HepG2 (cell line): ENCODE results near the gene DNAJC18. TPM values are rescaled to one million over a fixed set of nuclear protein-coding genes. Genes with fewer than 3 reads are reported as not detected.

Experiments
- ATAC-seq: fragments of 200-7000 bp; cut with Tn5 transposase; 3 replicates; pipeline ENCODE4 v1.9.1; 2020; ENCODE audit warnings: mild to moderate bottlenecking, moderate library complexity
- BruUV-seq: library from RNA; stranded (reverse); fragments of 400-500 nt; replicated peaks from 2 replicates; lab custom pipeline; 2021; lab: Mats Ljungman, UMichigan
- CTCF ChIA-PET: fragments of 300-600 bp; formaldehyde crosslinking; extraction: SDS; loops from one replicate; lab custom pipeline; 2021; ENCODE audit warnings: low total read pairs, inconsistent platforms, low intra/inter-chr PET ratio; lab: Yijun Ruan, JAX
- POLR2A ChIA-PET: fragments of 350-600 bp; sonication (Branson Sonifier 250); formaldehyde crosslinking; loops from one replicate; lab custom pipeline; 2020; ENCODE audit warnings: antibody characterized with exemption, inconsistent platforms; lab: Yijun Ruan, JAX
- DNase-seq: peaks from one replicate; pipeline ENCODE4 v3.0.0-alpha.2; 2015; ENCODE audit warnings: low spot score
- FAIRE-seq: peaks from 3 replicates; lab custom pipeline; 2011; peaks lifted over from hg19 to GRCh38; lab: Jason Lieb, UNC
- H2AFZ ChIP-seq: one replicate; pipeline ENCODE4 v1.6.1; 2011; ENCODE audit warnings: low read length, inconsistent platforms
- H3K27ac ChIP-seq: fragments of 300-600 bp; 3 replicates; pipeline ENCODE4 v1.8.0; 2011; ENCODE audit warnings: mixed run types, mild to moderate bottlenecking, mixed read lengths, low read length, inconsistent platforms; ENCODE audit not compliant: insufficient read depth; ENCODE audit errors: extremely low read length
- H3K27me3 ChIP-seq, 2 experiments: fragments of 200-600 bp in 1 of 2; 2 replicates in 1 of 2; 3 replicates in 1 of 2; pipeline versions ENCODE4 v1.6.0 to v1.8.0; 2011; ENCODE audit warnings: low read length in 2 of 2, mild to moderate bottlenecking in 2 of 2, moderate library complexity in 2 of 2, inconsistent platforms in 1 of 2; ENCODE audit not compliant: insufficient read depth in 2 of 2, control insufficient read depth in 1 of 2
- H3K36me3 ChIP-seq, 2 experiments: fragments of 200-600 bp in 1 of 2; replicated peaks in 1 of 2; 2 replicates in 1 of 2; 3 replicates in 1 of 2; pipeline versions ENCODE4 v1.5.1 to v1.8.0; 2011; ENCODE audit warnings: low read length in 2 of 2, inconsistent platforms in 1 of 2; ENCODE audit not compliant: insufficient read depth in 2 of 2, control insufficient read depth in 1 of 2
- H3K4me1 ChIP-seq: 2 replicates; pipeline ENCODE4 v1.5.1; 2012; ENCODE audit warnings: low read length, inconsistent platforms; ENCODE audit not compliant: insufficient read depth
- H3K4me2 ChIP-seq: 2 replicates; pipeline ENCODE4 v1.6.0; 2011; ENCODE audit warnings: low read depth, low read length, inconsistent platforms
- H3K4me3 ChIP-seq, 3 experiments: fragments of 200-600 bp in 1 of 3; sonication (generic), shearing (Covaris generic) in 1 of 3; replicated peaks in 1 of 3; 2 replicates each; pipeline ENCODE4 v1.5.1; 2011 to 2016; ENCODE audit warnings: low read length in 3 of 3, inconsistent platforms in 2 of 3, low read depth in 2 of 3, mild to moderate bottlenecking in 2 of 3, control low read depth in 1 of 3, mixed read lengths in 1 of 3; ENCODE audit not compliant: insufficient read depth in 1 of 3
- H3K79me2 ChIP-seq: one replicate; pipeline ENCODE4 v1.6.1; 2011; ENCODE audit warnings: low read length, inconsistent platforms; ENCODE audit not compliant: insufficient read depth
- H3K9ac ChIP-seq: 2 replicates; pipeline ENCODE4 v1.6.0; 2011; ENCODE audit warnings: mild to moderate bottlenecking, low read depth, low read length, inconsistent platforms; ENCODE audit not compliant: insufficient read depth
- H3K9me3 ChIP-seq: 2 replicates; pipeline ENCODE4 v1.5.1; 2012; ENCODE audit warnings: mild to moderate bottlenecking, low read length
- H4K20me1 ChIP-seq: 2 replicates; pipeline ENCODE4 v1.6.0; 2011; ENCODE audit warnings: inconsistent platforms, mild to moderate bottlenecking, low read length, moderate library complexity; ENCODE audit not compliant: insufficient read depth
- GRHL1 ChIP-seq: sonication (generic); formaldehyde crosslinking; conservative IDR thresholded peaks from 2 replicates; pipeline ENCODE4 v1.8.0; 2022; ENCODE audit warnings: missing genetic modification reagents
- HOXA7 ChIP-seq: sonication (generic); formaldehyde crosslinking; IDR thresholded peaks from 2 replicates; pipeline ENCODE4 v1.8.1; 2022; ENCODE audit warnings: mild to moderate bottlenecking, missing genetic modification reagents, moderate library complexity
- PHF20 ChIP-seq: sonication (generic); formaldehyde crosslinking; IDR thresholded peaks from 2 replicates; pipeline ENCODE4 v1.5.0; 2020; ENCODE audit warnings: mild to moderate bottlenecking, missing genetic modification reagents
- RBAK ChIP-seq: sonication (generic); formaldehyde crosslinking; IDR thresholded peaks from 2 replicates; pipeline ENCODE4 v1.5.1; 2020; ENCODE audit warnings: mild to moderate bottlenecking, missing genetic modification reagents
- TBX3 ChIP-seq: fragments of 450-650 bp; IDR thresholded peaks from 2 replicates; pipeline ENCODE4 v1.6.1; 2017; ENCODE audit warnings: antibody characterized with exemption, mild to moderate bottlenecking, inconsistent platforms, borderline replicate concordance
- ZNF160 ChIP-seq: sonication (generic); formaldehyde crosslinking; IDR thresholded peaks from 2 replicates; pipeline ENCODE4 v1.8.0; 2022; ENCODE audit warnings: mild to moderate bottlenecking, inconsistent platforms, missing genetic modification reagents
- ZNF180 ChIP-seq: sonication (generic); formaldehyde crosslinking; IDR thresholded peaks from 2 replicates; pipeline ENCODE4 v1.4.0; 2020; ENCODE audit warnings: low read depth, missing genetic modification reagents, borderline replicate concordance
- WGBS: methylation state at CpG from one replicate; pipeline ENCODE4 v1.1.6; 2017; ENCODE audit warnings: low lambda C conversion rate; 5-methylcytosine and 5-hydroxymethylcytosine counted together
- in situ Hi-C: cut with HindIII; loops from 2 replicates; pipeline ENCODE4 v1.10.0; 2017; ENCODE audit warnings: low pct_unique_long_range_greater_than_20kb; ENCODE audit not compliant: extremely low pct_ligation_motif_present
- intact Hi-C: fragments of 100-400 bp; cut with micrococcal nuclease; formaldehyde crosslinking; loops from one replicate; pipeline ENCODE4 v1.10.0; 2022; ENCODE audit not compliant: unreplicated experiment
- polyA plus RNA-seq, 8 experiments: library from polyadenylated mRNA; depleted of rRNA in 3 of 8; stranded (reverse) in 7 of 8; unstranded in 1 of 8; fragments of >200 nt; fragmentation: Illumina TruSeq in 4 of 8; extraction: Trizol in 4 of 8; gene quantifications; 2 replicates each; pipeline versions ENCODE4 v1.2.1 to v1.2.3, GENCODE V29; 2011 to 2016; ENCODE audit warnings: low read depth in 4 of 8, missing spikeins in 1 of 8, mixed read lengths in 1 of 8; ENCODE audit not compliant: insufficient read depth in 1 of 8
- total RNA-seq, 5 experiments: library from RNA; depleted of rRNA; stranded (reverse); fragments of >200 nt; fragmentation: Illumina TruSeq; extraction: Trizol; gene quantifications; 2 replicates each; pipeline ENCODE4 v1.2.3, GENCODE V29; 2016; ENCODE audit warnings: low read depth in 1 of 5
- TF ChIP-seq, protein P1 (sequence below): sonication (generic); formaldehyde crosslinking; conservative IDR thresholded peaks from 2 replicates; pipeline ENCODE4 v1.4.0; 2020; ENCODE audit warnings: mild to moderate bottlenecking, missing genetic modification reagents, moderate library complexity
- TF ChIP-seq, protein P2 (sequence below): sonication (generic); formaldehyde crosslinking; IDR thresholded peaks from 2 replicates; pipeline ENCODE4 v1.5.0; 2020; ENCODE audit warnings: mild to moderate bottlenecking, missing genetic modification reagents, borderline replicate concordance

The DNAJC18 gene
- total and polyA plus RNA-seq, 2 of the 13 experiments (the other 11 are each of a cell fraction or from before 2014, with no cell fraction given) = 6.5 to 6.6 TPM

- ATAC-seq (peak; percentile 7; the same call in 1 of the 3 replicates), FAIRE-seq (no peak), DNase-seq (no peak)
- ChIA-PET POLR2A (interaction anchor here (1.5 kb wide), 1 partner anchor 30 kb away, joined by 4 read pairs; no protein-coding TSS in a partner anchor), CTCF (no interaction called here)
- no peak overlapping the region for H3K9ac ChIP-seq
- 60% methylated on average over 13 of the region's 15 CpGs for WGBS
- no TSS peak for BruUV-seq
- in situ Hi-C loops (no loop called here), intact Hi-C loops (no loop called here)
- H3K36me3 ChIP-seq = no peaks in the 10 kb centered on the region
- TF ChIP-seq, protein P1, sequence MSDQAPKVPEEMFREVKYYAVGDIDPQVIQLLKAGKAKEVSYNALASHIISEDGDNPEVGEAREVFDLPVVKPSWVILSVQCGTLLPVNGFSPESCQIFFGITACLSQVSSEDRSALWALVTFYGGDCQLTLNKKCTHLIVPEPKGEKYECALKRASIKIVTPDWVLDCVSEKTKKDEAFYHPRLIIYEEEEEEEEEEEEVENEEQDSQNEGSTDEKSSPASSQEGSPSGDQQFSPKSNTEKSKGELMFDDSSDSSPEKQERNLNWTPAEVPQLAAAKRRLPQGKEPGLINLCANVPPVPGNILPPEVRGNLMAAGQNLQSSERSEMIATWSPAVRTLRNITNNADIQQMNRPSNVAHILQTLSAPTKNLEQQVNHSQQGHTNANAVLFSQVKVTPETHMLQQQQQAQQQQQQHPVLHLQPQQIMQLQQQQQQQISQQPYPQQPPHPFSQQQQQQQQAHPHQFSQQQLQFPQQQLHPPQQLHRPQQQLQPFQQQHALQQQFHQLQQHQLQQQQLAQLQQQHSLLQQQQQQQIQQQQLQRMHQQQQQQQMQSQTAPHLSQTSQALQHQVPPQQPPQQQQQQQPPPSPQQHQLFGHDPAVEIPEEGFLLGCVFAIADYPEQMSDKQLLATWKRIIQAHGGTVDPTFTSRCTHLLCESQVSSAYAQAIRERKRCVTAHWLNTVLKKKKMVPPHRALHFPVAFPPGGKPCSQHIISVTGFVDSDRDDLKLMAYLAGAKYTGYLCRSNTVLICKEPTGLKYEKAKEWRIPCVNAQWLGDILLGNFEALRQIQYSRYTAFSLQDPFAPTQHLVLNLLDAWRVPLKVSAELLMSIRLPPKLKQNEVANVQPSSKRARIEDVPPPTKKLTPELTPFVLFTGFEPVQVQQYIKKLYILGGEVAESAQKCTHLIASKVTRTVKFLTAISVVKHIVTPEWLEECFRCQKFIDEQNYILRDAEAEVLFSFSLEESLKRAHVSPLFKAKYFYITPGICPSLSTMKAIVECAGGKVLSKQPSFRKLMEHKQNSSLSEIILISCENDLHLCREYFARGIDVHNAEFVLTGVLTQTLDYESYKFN (CRISPR knock-in tag) = no peak
- peaks cover 6 to 22% of the 10 kb centered on the region in 2 experiments; a peak in 4 of 5 replicates for H3K27me3 ChIP-seq
- no peaks in the 10 kb centered on the region for H3K9me3 ChIP-seq
- H3K4me2 ChIP-seq = no peak overlapping the region
- H2AFZ ChIP-seq = no peak overlapping the region
- no peaks in the 10 kb centered on the region for H3K79me2 ChIP-seq
- H3K4me1 ChIP-seq = peaks cover 27% of the 10 kb centered on the region
- no peak overlapping the region for H3K27ac ChIP-seq
- H3K4me3 ChIP-seq = no peak overlapping the region
- no peaks in the 10 kb centered on the region for H4K20me1 ChIP-seq
These were observed 33.2 kb upstream of the DNAJC18 start for GRCh38 chr5:139472386-139473030.

DNA sequence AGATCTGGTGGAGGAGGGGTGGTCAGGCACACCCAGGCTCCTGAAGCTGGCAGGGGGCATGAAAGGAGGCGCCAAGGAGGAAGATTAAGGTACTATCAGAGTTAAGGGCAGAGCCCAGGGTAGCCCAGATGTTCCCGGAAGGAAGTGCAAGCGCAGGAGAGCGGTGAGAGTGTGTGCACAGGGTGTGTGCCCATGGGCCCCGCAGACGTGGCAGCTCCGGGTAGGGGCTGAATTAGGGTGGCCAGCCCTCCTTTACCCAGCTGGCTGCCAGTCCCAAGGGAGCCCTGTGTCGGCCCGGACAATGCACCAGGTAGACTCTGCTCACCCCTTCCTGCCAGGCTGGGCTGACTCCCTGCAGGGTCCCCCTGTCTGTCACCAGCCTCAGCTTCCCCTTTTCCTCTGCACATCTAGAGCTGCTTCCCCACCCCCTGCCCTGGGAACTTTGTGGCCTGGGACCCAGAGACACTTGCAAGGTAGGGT lies 31.5 kb upstream of the DNAJC18 start, which contains the start of gene SMIM33:
TSS of gene SMIM33 (plus strand) at position 184 of the 480 bp plus-strand sequence. CDS start at position 302, 118 bp downstream.
- in situ Hi-C loops = no loop called here
- Histone ChIP-seq H4K20me1 (no peaks in the 10 kb centered on the region), H3K9ac (no peak within 1 kb of the TSS), H3K4me2 (no peak within 1 kb of the TSS), H3K79me2 (no peaks in the 10 kb centered on the region), H3K9me3 (no peaks in the 10 kb centered on the region), H3K27me3 (peaks cover 6 to 22% of the 10 kb centered on the region in 2 experiments; a peak in 4 of 5 replicates), H3K36me3 (no peaks in the 10 kb centered on the region), H3K27ac (no peak within 1 kb of the TSS), H3K4me3 (no peak within 1 kb of the TSS), H3K4me1 (peaks cover 27% of the 10 kb centered on the region), H2AFZ (no peak within 1 kb of the TSS)
- ATAC-seq = no peak
- intact Hi-C loops = no loop called here
- 74% methylated on average over 5 of the region's 9 CpGs for WGBS
- DNase-seq = no peak
- FAIRE-seq = no peak
- POLR2A ChIA-PET = no interaction called here
- CTCF ChIA-PET = no interaction called here
- no TSS peak for BruUV-seq
- TF ChIP-seq GRHL1 (CRISPR knock-in tag) (no peak), TBX3 (no peak), PHF20 (CRISPR knock-in tag) (no peak), HOXA7 (CRISPR knock-in tag) (no peak), ZNF180 (no peak), ZNF160 (CRISPR knock-in tag) (no peak), RBAK (CRISPR knock-in tag) (no peak)
- TF ChIP-seq, protein P2, sequence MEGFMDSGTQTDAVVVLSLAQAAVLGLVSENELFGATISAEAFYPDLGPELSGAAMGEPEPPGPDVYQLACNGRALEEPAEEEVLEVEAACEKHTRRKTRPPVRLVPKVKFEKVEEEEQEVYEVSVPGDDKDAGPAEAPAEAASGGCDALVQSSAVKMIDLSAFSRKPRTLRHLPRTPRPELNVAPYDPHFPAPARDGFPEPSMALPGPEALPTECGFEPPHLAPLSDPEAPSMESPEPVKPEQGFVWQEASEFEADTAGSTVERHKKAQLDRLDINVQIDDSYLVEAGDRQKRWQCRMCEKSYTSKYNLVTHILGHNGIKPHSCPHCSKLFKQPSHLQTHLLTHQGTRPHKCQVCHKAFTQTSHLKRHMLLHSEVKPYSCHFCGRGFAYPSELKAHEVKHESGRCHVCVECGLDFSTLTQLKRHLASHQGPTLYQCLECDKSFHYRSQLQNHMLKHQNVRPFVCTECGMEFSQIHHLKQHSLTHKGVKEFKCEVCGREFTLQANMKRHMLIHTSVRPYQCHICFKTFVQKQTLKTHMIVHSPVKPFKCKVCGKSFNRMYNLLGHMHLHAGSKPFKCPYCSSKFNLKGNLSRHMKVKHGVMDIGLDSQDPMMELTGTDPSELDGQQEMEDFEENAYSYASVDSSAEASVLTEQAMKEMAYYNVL (CRISPR knock-in tag) = no peak
